Pulmonary artery endothelial cell (primary cell): ENCODE results near the gene PJA2. TPM values are rescaled to one million over a fixed set of nuclear protein-coding genes. Genes with fewer than 3 reads are reported as not detected.
"Not testable (repeated sequence)": the region's sequence is repeated elsewhere in the genome, so short reads cannot be mapped to it uniquely, and the experiment has no call there.

Source experiments
- DNase-seq: peaks from one replicate; pipeline ENCODE4 v3.0.0-alpha.2; 2011; ENCODE audit warnings: low read depth, low spot score
- total RNA-seq: library from RNA; depleted of rRNA; stranded (reverse); fragments of >200 nt; gene quantifications from 2 replicates; pipeline ENCODE4 v1.2.3, GENCODE V29; 2014

Gene PJA2
- total RNA-seq, 1 donor from 2014 or later: 61.7 TPM

DNA sequence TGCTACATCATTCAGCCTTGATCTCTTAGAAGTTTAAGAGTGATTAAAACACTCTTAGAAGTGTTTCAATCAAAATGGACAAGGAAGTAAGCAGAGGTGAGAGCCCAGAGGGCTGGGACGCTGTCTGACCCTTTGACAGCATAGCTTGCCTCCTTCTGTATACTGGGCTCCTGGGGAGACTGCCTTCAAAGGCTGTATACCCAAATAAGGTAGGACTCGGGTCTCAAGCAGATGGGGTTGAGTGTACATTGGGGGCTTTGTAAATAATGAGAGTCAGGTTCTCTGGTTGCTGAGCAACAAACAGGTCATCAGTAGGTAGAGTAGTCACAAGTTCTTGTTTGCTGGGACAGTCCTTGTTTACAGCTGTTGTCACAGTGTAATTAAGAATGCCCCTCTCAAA lies 97.1 kb downstream of the PJA2 start:
- DNase-seq: no peak

DNA sequence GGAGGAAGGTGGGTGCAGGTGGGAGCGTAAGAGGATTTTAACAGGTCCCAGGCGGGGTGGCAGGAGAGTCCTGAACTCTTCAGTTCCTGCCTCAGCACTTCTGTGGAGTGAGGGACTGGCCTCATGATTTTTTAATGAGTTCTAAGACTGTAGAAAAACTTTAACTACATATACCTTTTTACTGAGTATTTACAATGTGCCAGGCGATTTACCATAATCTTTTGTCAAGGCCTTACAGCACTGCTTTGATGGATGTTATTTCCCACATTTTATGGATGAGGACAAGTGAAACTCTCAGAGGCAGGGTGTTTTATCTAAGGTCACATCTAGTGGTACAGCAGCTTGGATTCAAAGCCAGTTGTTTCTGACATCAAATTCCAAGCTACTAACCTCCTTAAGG lies 99.5 kb downstream of the PJA2 start:
- DNase-seq: no peak

DNA sequence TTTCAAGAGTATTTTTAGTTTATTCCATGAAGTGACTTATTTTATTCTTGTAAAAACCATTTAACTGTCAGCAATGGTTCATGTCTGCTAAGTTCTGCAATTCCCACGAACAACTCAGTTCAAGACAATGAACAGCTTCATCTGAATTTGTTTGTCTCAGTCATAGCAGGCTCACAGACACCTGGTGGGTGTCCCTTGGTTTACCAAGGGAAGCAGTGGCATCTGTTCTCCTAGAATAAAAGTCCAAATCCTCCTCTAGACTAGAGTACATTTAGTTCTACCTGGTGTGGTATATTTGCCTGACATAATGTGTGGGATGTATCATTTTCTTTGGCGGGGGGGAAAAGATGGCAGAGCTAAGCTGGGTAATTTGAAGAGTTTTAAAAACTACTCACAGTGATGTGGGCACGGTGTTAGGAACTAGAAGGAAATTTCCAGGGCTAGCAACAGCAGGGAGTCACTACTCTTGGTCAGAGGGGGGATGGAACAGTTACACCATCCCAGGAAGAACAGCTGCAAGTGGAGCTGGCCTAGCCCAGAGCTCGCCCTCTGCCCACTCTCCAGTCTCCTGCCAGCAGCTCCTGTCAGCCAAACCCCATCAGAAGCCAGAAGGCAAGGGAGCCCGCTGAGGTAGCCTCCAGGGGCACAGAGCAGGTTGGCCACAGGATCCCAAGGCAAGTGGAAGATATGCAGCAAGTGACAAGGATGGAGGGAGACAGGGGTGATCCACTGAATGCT lies 100.3 kb downstream of the PJA2 start:
- no peak for DNase-seq

DNA sequence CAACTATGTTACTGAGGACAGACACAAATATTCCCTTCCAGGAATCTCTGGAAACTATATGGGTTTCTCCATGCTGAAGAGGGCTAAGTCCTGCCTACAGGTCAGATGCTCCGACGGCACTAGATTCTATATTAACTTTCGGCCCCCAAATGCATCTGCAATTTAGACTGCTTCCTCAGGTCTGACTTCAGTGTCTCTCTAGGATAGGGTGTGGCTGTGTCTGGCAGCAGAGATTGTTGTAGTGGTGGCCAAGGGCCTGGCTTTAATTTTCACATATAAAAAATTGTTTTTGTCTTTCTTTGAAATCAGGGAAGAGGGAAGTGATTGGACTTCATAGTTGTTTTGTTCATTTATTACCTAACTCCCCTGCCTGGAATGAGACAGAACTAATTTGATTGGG lies 101.8 kb downstream of the PJA2 start:
- DNase-seq: no peak

DNA sequence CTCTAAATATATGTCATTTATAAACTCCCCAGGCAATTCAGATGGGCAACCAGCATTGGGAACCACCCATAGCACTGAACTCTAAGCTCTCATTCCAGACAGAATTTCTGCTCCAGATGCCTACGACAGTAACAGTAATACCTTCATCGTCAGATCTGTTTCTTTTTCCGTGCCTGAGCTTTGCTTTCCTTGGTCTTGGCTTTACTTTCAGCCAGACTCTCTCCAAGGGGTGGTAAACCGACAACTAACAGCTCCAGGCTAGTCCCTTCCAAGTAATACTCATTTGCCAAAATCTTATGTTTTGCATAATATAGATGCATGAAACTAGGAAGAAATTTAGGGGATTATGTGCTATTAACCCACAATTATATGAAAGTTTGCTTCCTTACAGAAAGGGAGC lies 102.3 kb downstream of the PJA2 start:
- no peak for DNase-seq

DNA sequence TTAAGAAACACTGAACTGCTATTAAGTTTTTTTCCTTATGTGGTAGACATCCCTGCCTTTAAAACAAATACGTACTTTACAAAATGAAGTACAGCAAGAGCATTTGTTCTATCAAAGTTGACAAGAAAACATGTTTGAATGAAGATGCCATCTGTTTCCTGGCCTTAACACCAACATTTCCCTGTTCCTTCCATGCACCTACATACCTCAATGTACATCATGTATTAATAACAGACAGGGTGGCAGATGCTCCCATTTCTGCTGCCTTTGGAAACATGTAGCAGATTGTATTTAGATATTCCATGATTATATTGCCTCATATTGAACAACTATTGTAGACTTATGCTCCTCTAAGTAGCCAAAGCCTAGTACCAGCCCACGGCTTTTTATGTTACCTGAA lies 104.4 kb downstream of the PJA2 start:
- no peak for DNase-seq

DNA sequence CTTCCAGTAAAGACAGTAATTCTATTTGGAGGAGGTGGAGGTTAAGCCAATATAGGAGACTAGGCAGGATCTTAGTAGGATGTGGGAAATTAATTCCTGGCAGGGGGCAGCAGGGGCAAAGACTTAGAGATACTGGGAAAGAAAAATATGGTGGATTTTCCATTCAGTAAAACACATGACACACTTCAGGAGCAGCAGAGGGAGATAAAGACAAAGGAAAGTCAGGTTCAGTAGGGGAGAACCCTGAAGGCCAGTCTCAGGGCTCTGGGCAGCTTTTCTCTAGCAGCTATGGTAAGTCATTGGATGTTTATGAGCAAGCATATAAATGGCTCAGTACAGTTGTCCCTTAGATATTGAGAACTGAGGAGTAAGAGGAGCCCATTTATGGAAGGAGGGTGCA lies 105.5 kb downstream of the PJA2 start:
- DNase-seq: no peak

DNA sequence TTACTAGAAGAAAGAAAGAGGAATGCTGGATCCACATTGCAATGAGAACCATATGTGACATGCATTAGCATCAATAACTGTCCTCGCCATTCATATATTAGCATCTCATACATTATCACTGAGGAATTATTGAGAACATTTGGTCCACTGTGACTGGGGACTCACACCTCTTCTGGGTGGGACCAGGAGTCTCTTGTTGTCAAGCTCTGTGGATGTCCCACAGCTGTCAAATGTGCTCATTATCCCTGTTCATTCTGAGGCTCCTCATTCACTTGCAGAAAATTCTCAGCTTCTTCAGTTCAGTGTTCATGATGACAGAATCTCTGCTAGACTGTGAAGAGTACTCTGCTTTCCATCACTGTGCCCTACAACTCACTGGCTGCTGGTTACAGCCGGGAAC lies 109.4 kb downstream of the PJA2 start:
- no peak for DNase-seq

DNA sequence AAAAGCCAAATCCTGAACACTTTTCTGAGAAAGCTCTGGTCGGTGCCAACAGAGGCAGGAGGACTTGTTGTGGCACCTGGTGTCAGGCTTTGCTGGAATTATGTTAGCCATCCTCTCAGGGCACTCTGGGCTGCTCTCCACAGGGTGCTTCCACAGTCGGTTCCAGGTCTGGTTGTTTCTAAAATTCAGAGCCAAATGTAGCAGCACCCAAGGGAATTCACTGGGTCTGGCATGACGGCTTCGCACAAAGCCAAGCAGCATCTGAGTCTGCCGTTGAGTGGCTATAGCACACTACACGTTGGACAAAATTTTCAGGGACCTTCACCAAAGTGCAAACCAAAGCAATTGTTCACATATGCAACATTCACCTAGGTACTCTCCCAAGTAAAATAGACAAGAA lies 110.2 kb downstream of the PJA2 start:
- DNase-seq: no peak

DNA sequence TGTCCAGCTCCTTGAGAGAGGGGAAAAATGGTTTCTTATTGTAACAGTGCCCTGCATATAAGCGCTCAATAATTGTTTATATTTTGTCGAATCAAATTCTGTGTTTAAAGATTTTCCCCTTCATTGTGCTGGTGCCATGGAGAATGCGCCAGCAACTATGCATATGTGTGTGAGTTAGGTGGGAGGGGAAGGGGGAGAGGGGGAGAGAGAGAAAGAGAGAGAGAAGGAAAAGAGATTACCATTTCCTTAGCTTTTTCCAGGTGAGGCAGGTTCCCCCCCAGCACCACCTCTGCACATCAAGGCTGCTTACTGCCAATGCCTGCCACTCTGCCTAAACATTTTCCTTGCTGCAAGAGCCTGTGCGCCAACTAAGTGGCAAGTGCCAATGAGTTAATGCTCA lies 111.0 kb downstream of the PJA2 start:
- no peak for DNase-seq

DNA sequence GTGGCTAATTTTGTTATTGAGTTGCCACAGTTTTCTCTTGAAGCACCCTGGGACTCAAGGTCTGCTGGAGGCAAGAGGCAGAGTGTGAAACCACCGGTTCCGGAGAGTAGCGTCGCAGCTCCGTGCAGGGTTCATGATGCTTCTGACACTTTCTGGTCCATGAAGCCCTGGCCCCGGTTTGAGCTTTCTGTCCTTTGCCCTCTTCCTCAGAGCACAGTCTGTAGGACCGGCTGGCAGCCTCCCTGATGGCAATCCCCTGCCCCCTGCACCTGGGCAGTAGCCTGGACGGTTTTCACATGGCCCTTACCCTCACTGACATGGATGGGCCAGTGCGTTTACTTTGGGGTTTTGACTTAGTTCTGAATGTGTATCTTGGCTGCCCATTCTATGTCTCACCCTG lies 111.9 kb downstream of the PJA2 start:
- no peak for DNase-seq

DNA sequence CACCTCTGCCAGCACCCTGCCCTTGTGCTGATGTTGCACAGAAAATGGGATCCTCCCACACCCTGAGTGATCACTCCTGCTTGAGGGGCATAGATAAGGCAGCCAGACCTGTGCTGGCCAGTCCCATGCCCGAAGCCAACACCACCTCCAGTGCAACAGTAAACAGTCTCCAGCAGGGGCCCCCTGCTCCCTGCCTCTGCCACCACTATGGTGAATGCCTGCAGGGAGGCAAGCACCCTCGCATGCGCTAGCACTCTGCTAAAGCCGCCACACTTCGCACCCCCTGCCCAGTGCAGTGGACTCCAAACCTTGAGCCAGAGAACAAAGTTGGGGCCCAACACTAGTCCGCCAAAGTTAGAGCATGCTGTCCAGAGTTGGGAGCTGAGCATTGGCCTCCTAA lies 118.7 kb downstream of the PJA2 start:
- no peak for DNase-seq

DNA sequence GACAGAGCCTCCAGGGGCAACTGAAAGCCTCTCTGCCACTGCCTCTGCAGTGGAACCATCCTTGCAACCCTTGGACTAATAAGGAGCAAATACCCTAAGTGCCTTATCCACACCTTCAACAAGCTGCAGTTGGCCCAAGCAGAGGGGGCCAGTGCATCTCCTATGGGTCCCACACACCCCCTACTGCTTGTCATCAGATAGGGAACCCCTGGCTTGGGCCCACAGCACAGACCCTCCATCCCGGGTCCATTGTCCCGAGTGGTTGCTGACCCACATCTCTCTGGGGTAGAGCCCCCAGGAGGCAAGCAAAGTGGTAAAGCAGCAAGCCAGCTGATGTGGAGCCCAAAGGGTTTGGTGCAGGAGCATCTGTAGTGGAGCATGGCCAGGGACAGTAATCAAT lies 119.5 kb downstream of the PJA2 start:
- no peak for DNase-seq

DNA sequence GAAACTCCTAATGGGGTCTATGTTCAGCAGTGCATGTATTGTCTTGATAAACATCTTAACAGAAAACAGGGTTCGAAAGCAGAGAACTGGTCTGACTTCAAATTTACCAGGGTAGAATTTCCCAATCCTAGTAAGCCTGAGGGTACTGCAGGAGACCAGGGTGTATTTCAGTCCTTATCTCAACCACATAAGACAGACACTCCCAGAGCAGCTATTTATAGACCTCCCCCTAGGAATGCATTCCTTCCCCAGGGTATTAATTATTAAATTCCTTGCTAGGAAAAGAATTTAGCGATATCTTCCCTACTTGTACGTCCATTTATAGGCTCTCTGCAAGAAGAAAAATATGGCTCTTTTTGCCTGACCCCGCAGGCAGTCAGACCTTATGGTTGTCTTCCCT lies 123.1 kb downstream of the PJA2 start:
- DNase-seq: not testable (repeated sequence)
